HG03060 (cell line): ENCODE data around the gene FRMD3.
"Not testable (repeated sequence)": the region's sequence is repeated elsewhere in the genome, so short reads cannot be mapped to it uniquely, and the experiment has no call there.

ENCODE experiments used
- ATAC-seq: cut with Tn5 transposase; IDR thresholded peaks from one replicate; pipeline ENCODE4 v1.9.1; 2021; ENCODE audit warnings: low read depth, moderate number of reproducible peaks; ENCODE audit not compliant: unreplicated experiment

The FRMD3 gene

DNA sequence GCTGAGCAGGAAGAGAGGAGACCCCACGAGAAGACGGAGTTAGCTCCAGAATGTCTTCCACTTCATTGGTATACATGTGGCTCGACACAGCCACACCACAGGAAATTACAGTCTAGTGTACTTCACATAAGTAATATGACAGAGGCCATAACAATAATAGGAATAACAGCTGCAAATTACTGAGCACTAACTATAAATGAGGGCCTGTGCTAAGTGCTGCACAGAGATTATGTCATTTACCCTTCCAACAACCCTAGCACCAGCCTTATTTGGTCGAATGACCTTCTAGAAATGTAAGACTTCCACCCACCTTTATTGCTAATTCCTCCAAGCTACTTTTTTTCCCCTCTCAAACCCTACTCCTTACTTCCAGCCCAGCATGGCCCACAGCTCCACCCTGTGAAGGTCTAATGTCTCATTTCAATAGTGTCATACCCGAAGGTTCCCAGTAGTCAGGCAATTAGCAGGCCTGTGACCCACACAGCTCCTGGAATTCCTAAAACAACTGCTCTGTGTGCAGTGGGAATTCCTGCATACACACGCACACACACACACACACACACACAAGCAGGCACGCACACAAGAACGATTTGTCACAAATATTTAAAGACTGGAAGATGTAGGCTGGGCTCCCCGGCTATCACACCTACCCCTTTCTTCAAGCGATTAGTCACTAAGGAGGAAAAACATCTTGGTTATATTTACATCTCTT is 134.5 kb downstream of the FRMD3 start:
- ATAC-seq, result no peak

DNA sequence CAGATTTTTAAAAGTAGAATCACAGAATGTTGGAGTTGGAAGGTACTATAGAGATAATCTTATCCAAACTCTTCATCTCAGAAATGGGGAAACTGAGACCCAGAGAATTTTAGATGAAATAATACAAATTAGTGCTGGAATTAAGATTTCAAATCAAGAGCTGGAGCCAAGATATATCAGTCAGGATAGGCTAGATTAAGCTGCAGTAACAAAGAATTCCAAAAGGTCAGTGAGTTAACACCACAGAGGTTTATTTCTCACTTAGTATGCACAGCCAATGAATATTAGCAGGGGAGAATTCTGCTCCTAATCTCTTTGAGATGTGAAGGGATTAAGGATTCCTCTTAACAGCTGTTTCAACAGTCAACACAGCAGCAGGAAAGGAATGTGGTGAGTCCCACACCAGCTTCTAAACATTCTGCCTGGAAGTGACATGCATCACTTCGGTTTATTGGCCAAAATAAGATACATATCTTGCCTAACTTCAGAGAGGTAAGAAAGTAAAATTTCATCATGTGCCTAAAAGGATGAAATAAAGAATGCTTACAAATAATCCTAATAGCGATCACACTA is 136.8 kb downstream of the FRMD3 start:
- no peak for ATAC-seq

DNA sequence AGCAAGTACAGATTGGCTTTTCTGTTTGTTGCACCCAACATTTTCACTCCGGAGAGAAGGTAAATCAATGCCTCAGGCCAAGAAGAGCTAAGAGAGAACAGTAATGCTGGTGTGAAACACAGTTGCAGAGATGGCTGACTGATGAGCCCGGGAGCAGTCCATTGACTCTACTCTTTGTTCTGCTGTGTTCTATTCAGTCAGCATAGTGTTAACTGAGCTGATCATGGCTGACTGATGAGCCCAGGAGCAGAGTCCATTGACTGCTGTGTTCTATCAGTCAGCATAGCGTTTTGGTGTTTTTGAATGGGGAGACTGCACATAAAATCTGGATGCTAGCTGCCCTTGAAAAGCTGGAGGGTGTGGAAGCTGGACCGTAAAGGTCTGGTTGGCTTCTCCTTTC is 141.4 kb downstream of the FRMD3 start:
- no peak for ATAC-seq

DNA sequence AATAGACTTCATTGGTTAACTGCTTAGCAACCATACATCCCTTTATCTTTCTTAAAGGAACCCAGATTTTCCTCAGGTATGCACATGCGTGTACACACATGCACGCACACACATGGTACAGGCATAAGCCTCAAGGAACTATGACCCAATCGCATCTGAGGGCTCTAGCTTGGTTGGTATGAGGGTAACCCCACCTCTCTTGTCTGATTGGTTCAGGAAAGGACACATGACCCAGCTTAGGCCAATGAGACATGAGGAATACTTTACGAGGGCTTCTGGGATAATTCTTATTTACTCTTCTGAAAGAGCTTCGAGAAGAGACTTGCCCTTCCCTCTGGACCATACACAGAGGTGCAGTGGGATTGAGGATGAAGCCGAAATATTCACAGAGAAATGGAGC is 141.9 kb downstream of the FRMD3 start:
- ATAC-seq, result no peak

DNA sequence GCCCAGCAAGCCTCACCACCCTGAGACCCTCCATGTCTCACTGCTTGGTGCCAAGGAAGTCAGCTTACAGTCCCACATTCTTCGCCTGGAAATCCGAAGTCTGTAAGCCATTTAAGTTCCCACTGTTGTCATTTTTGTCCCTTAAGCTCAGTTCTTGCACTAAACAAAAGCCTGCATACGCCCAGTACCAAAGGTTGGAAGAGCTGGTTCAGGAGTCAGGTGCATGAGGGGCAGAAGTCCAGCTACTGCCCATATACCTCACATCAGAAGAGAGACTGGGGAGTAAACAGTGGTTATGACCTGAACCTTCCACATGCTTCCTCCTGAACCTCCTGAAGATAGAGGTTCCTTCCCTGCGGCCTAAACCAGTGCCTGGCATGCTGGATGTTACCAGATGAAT is 146.0 kb downstream of the FRMD3 start:
- no peak for ATAC-seq

DNA sequence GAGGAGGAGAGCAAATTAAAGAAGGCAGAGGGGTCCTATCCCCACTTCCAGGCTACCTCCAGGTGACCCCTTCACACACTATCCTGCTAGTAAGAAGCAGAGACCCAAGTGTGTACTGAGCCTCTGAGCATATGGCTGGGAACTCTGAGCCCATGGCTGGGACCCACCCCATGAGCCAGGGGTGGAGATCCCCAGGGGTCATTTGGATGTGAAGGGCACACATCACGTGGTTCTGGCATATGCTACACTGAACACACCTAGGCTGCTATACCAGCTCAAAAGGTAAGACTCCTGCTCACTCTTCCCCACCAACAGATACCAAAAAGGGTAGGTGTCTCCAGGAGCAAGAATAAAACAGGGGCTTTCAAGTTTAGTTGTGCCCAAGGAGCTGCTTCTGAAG is 149.9 kb downstream of the FRMD3 start:
- no peak for ATAC-seq

DNA sequence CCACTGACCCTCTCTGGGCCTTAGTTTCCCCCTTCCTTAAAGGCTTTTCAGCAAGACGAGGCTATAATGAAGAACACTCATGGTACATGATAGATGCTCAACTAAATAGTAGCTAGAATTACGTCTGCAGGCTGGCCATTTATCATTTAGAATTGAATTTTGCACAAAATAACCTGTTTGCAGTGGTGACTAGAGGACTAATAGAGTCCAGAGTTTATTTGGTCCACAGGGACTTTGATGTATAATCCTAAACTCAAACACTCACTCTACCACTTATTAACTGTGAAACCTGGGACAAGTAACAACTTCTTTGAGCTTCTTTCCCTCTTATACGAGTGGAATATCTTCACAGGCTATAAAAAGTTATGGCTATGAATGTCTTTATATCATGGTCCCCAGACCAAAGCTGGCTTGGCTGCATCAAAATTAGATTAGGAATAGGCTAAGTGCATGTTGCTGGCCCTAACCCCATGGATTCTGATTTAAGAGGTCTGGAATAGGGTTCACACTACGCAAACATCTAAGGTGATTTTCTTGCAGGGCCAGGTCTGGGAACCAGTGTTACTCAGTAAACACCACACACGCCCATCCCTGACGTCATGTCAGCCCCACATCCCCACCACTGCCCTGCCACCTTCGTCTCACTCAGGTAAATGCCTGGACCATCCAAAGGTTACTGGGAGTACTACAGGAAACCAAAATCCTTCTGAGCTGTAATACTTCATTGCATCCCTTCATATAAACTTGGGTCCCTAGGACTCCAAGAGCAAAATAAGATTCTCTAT is 150.6 kb downstream of the FRMD3 start:
- ATAC-seq, result no peak

DNA sequence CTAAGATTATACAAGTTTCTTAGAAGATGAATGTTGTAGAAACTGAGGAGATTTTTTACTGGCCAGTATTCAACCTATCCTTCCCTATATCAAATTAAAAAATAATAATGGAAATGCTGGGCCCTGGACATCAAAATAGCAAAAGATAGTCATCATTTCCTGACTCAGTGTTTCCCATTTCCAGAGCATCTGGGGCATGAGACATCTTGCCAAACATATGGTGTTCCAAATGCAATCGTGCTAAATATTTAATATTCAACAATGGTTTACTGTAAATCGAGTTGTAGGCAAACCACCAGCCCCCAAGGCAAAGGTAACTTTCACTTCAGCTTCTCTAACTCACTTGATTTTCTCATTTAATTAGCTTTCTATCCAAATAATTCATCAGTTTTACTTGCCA is 152.9 kb downstream of the FRMD3 start:
- ATAC-seq, result no peak

DNA sequence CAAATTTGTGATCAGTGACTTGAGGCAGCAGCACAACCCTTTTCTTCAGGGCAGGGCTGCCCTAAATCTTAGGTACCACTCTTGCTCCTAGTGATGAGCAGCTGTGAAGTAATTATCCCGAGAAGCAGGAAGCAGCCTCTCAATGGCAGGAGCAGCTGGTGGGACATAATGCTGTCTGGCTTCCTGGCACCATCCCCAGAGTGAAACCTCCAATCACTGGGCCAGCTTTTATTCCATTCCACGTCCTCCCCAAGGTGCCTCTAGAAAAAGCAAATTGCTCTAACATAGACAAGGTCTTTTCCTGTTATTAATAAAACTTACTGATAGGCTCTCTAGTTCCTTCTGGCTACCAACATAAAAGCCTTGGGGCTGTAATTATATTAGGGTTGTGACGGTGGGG is 154.0 kb downstream of the FRMD3 start:
- no peak for ATAC-seq

DNA sequence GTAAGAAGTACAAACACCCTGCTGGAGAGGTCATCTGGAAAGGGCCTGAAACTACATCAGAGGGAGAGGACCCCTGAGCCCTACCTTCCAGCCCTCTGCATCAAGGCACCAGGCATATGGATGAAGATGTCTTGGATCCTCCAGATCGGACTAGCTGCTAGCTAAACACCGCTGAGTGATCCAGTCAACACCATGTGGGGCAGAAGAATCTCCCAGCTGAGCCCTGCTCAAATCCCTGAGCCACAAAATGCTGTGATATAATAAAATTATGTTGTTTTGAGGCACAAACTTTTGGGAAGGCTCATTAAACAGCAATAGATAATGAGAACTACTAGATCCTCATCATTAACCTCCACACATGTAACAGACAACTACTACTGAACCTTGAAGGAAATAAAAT is 155.2 kb downstream of the FRMD3 start:
- ATAC-seq, result no peak

DNA sequence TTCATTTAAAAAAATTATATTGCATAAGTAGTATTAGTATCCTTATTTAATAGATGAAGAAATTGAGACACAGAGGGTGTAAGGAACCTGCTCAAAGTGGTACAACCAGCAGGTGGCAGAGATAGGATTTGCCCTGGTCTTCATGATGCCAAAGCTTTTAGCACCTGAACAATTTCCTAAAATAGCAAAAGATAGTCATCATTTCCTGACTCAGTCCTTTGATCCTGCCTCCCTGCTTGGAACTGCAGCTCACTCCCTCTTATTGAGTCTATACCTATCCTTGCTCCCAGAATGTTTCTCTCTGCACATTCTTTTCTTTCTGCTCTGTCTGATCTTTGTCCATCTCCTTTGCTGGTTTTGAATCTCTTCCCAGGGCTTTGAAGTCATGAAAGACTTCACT is 155.8 kb downstream of the FRMD3 start:
- no peak for ATAC-seq

DNA sequence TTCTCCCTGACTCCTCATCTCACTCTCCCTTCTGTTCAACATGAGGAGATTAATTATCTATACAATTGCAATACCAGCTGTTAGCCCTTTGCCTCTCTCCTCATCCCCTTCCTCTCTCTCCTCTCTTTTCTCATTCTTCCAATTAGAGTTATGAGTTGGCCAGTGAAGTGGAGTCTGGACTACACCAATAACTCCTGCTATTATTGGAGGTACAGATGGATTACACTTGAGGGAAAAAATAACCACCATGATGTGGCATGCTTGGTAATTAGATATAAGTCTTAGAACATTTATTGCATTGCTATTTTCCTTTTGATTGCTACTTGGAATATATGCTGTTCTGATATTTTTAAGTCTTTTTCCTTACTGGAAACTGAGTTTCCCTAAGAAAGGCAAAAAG is 159.2 kb downstream of the FRMD3 start:
- no peak for ATAC-seq

DNA sequence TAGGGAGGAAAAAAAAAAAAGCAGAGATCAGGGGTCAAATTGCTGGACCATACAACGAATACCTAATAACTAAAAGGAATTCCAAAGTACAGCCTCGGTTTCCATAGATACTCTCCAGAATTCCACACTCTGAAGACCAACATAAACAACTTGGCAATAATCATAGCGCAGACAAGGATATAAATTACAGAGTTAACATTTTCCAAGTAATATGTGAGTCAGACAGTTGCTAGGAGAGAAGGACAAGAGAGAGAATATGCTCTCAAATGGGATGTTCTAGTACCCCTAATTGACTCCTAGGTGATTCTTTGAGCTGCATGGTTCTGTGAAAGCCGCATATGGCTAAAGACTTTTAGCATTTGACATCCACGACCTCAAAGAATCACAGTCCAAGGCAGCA is 165.2 kb downstream of the FRMD3 start:
- no peak for ATAC-seq

DNA sequence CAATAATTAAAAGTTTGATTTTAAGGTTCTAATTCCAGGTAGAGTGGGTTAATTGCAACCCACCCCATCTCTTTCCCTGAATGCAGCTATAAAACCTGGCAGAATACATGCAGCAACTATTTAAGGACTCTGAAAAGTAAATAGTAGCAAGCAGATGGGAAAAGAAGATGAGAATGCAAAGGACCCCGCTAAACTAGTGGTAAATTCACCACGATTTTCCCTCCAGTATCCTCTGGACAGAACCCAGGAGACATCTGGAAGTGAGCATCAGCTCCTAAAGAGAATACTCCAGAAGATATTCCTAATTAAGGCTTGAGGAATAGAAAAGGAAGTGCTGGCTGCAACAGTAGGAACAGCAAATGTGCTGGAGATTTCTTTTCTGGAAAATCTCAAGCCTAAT is 170.9 kb downstream of the FRMD3 start:
- no peak for ATAC-seq

DNA sequence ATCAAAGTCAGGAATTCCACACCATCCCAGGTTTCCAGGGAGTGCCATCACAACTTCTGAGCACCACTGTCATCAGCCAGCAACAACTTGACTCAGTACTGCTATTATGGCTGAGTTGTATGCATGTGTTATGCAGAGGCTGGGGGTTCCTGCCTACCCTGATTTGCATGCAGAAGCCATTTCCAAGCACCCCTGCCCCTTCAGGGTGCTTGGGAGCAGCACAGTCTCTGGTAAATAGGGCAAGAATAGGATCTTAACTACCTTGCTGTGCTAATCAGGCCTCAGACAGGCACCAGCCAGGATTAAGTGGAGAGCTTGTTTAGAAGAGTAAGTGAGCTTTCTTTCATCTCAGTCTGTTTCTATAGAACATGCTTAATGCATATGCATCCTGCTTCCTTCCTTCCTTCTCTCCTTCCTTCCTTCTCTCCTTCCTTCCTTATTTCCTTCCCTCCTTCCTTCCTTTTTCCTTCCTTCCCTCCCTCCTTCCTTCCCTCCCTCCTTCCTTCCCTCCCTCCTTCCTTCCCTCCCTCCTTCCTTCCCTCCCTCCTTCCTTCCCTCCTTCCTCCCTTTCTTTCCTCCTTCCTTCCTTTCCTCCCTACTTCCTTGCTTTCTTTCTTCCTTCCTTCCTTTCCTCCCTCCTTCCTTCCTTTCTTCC is 175.7 kb downstream of the FRMD3 start:
- ATAC-seq, result no peak

DNA sequence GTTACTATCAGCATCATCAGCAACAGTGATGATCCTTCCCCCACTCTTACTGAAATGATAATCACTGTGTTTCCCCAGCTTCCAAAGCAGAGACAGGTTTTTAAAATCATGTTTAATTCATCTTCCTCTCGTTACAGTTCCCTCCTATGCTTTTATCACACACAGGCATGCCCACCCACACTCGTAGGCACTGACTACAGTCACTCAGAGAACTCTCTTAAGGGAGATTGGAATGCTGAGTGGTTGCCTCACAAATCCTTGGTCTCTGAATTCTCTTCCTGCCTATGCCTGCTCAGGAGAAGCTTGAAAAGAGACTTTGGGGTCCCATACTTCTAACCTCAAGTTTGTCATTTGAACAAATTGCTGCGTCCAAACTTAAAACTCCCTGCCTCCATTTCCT is 179.2 kb downstream of the FRMD3 start:
- ATAC-seq, result no peak

DNA sequence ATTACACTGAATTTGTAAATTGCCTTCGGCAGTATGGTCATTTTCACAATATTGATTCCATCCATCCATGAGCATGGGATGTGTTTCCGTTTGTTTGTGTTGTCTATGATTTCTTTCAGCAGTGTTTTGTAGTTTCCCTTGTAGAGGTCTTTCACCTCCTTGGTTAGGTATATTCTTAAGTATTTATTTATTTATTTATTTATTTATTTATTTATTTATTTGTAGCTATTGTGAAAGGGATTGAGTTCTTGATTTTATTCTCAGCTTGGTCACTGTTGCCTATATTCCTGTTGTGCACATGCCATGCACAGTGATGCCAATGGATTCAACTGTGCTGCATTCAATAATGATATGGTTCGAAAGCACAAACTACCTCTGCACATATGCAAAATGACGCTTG is 179.7 kb downstream of the FRMD3 start:
- ATAC-seq, result not testable (repeated sequence)

DNA sequence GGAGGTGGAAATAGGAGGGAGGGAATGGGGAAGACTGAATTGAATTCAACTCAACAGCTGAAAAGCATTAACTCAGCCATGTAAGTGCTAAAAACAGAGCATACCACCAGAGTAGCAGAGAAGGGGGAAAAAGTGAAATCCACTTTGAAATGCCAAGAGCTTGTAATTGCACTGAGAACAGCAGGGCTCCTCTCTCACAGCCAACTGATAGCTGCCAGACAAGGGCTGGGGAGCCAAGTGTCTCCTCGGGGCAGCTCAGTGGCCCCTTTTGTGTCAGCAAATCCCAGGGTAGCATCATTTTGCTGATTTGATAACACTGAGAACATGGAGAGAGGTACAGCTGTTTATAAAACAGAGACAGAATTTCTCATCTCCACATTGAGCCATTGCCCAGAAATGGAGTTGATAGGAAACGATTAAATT is 182.5 kb downstream of the FRMD3 start:
- ATAC-seq, result no peak

DNA sequence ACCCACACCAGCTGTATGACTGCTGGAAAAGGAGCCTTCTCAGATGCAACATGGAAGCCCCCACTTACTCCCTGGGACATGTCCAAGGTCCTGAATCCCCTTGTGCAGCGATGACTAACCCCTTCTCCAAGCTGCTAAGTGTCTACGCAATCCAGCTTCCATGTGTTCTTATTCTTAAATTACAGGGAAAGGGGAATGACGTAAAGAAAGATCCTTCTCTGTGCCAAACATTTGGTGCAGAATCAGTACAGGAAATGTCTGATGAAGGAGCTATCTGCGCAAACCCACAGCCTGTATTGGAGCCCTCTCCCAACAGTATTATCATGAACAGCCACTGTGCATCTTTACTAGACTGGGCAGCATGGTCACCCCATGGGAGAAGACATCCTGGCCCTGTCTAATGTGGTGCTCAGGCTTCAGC is 183.2 kb downstream of the FRMD3 start:
- ATAC-seq, result no peak

DNA sequence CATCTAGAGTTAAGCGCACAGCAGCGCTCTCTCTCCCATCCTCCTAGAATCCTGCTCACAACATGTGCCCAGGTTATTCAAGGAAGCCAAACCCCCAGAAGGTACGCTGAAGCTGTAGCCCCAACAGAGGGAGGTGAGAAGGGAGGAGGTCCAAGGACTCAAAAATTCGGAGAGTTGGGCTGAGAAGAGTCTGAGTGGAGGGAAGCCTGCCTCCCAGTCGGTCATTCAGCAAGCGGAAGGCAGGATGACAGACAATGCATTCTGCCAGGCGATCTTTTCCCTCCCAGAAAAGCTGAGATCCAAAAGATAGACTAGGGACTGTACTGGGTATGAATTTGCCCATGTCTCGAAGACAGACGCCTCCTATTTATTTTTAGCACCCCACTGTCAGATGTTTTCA is 189.2 kb downstream of the FRMD3 start:
- no peak for ATAC-seq

DNA sequence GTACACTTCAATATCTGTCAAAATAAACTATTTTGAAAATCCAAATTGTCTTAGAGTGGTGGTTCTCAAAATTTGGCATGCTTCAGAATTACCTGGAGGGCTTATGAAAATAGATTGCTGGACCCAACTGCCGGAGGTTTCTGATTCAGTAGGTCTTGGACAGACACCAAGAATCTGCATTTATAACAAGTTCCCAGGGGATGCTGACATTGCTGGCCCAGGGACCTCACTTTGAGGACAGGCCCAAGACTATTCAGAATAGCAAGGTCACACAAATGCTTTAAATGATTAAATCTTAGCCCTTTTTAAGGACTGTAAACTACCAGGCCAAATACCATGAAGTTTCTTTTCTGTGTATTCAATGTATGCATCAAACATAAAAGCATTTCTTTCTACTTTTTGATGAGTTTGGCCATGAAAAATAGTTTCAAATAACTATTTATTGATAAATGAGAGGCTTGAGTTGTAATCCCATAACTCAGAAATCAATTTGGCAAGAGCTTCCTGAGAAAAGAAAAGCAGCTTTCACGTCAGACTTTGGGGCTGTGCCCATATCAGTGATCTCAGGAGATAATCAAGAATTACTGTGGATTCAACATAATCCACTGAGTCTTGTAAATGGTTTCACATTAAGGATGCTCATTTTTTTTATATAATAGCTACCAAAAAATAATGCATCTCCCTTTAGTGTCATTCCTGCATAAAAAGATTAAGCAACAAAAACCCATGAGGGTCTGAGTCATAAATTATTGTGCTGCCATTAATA is 191.4 kb downstream of the FRMD3 start:
- ATAC-seq, result no peak
